Measurements from ENCODE around the gene FCHSD2. TPM values are rescaled to one million over a fixed set of nuclear protein-coding genes. Genes with fewer than 3 reads are reported as not detected.

The FCHSD2 gene
- total RNA-seq, 2 donors from 2014 or later = 14.0 to 17.6 TPM

- Histone ChIP-seq H3K36me3 (ENCODE audit: control insufficient read depth, insufficient read depth, low read length) (no peaks in the 10 kb centered on the region), H3K9me3 (ENCODE audit: control insufficient read depth, low read length) (no peaks in the 10 kb centered on the region), H3K4me1 (ENCODE audit: control insufficient read depth, insufficient read depth, low read length) (no peaks in the 10 kb centered on the region), H3K27me3 (ENCODE audit: control insufficient read depth, insufficient read depth, low read length, poor library complexity, severe bottlenecking) (no peaks in the 10 kb centered on the region), H3K4me3 (ENCODE audit: low read length) (no peak overlapping the region), H3K27ac (ENCODE audit: low read depth, low read length) (no peak overlapping the region), H3K9ac (ENCODE audit: extremely low read depth, low read length, poor library complexity, severe bottlenecking) (no peak overlapping the region)
- no peak for DNase-seq
- Mint-ChIP-seq H3K4me1 (peaks cover 3% of the 10 kb centered on the region), H3K27me3 (ENCODE audit: insufficient read depth) (no peaks in the 10 kb centered on the region), H3K36me3 (ENCODE audit: low read depth) (peaks cover 6% of the 10 kb centered on the region), H3K4me3 (no peak overlapping the region), H3K27ac (no peak overlapping the region), H3K9me3 (peaks cover 6% of the 10 kb centered on the region)
- no peak for TF ChIP-seq CTCF (conservative IDR thresholded peaks at IDR 0.05)
- 94 to 95% methylated on average over 3 of the region's 3 CpGs for WGBS, 2 experiments (ENCODE audit: insufficient coverage in 1 of 2, insufficient read length in 1 of 2)
Observed at GRCh38 chr11:72996959-72997358, 145.2 kb downstream of the FCHSD2 start.

GRCh38 chr11:72989727-72990126, 152.4 kb downstream of the FCHSD2 start:
- no peak overlapping the region for H3K27ac Mint-ChIP-seq
- WGBS, 2 experiments (ENCODE audit: insufficient coverage in 1 of 2, insufficient read length in 1 of 2) = 43% methylated on average over 1 of the region's 1 CpG; no CpG with 5 or more reads in 1 of the 2 experiments

GRCh38 chr11:72988821-72989220, 153.3 kb downstream of the FCHSD2 start:
- Histone ChIP-seq H3K9me3 (ENCODE audit: control insufficient read depth, low read length) (no peaks in the 10 kb centered on the region), H3K36me3 (ENCODE audit: control insufficient read depth, insufficient read depth, low read length) (no peaks in the 10 kb centered on the region), H3K4me3 (ENCODE audit: low read length) (no peak overlapping the region), H3K9ac (ENCODE audit: extremely low read depth, low read length, poor library complexity, severe bottlenecking) (no peak overlapping the region), H3K27ac (ENCODE audit: low read depth, low read length) (no peak overlapping the region), H3K27me3 (ENCODE audit: control insufficient read depth, insufficient read depth, low read length, poor library complexity, severe bottlenecking) (no peaks in the 10 kb centered on the region), H3K4me1 (ENCODE audit: control insufficient read depth, insufficient read depth, low read length) (peaks cover 10% of the 10 kb centered on the region)
- peaks cover 3% of the 10 kb centered on the region for H3K27me3 Mint-ChIP-seq (ENCODE audit: insufficient read depth)
- H3K27ac Mint-ChIP-seq = no peak overlapping the region
- WGBS, 2 experiments (ENCODE audit: insufficient coverage in 1 of 2, insufficient read length in 1 of 2) = 95 to 96% methylated on average over 3 of the region's 3 CpGs
- TF ChIP-seq CTCF (conservative IDR thresholded peaks at IDR 0.05) = no peak
- DNase-seq = no peak
- H3K4me3 Mint-ChIP-seq = no peak overlapping the region
- peaks cover 12% of the 10 kb centered on the region for H3K4me1 Mint-ChIP-seq
- peaks cover 6% of the 10 kb centered on the region for H3K9me3 Mint-ChIP-seq
- no peaks in the 10 kb centered on the region for H3K36me3 Mint-ChIP-seq (ENCODE audit: low read depth)

More at GRCh38 chr11:72989727-72990126, 152.4 kb downstream of the FCHSD2 start:
- Mint-ChIP-seq H3K27me3 (ENCODE audit: insufficient read depth) (peaks cover 3% of the 10 kb centered on the region), H3K36me3 (ENCODE audit: low read depth) (peaks cover under 1% of the 10 kb centered on the region), H3K4me3 (no peak overlapping the region), H3K4me1 (peaks cover 8% of the 10 kb centered on the region), H3K9me3 (peaks cover 6% of the 10 kb centered on the region)
- no peak overlapping the region for H3K27ac ChIP-seq (ENCODE audit: low read depth, low read length)
- no peak overlapping the region for H3K4me3 ChIP-seq (ENCODE audit: low read length)
- no peaks in the 10 kb centered on the region for H3K36me3 ChIP-seq (ENCODE audit: control insufficient read depth, insufficient read depth, low read length)
- no peaks in the 10 kb centered on the region for H3K27me3 ChIP-seq (ENCODE audit: control insufficient read depth, insufficient read depth, low read length, poor library complexity, severe bottlenecking)
- H3K4me1 ChIP-seq (ENCODE audit: control insufficient read depth, insufficient read depth, low read length) = peaks cover 1% of the 10 kb centered on the region
- TF ChIP-seq CTCF (conservative IDR thresholded peaks at IDR 0.05) = no peak
- no peak overlapping the region for H3K9ac ChIP-seq (ENCODE audit: extremely low read depth, low read length, poor library complexity, severe bottlenecking)
- no peak for DNase-seq
- no peaks in the 10 kb centered on the region for H3K9me3 ChIP-seq (ENCODE audit: control insufficient read depth, low read length)
